K562 (cell line): ENCODE results near the gene SLAMF6. TPM values are rescaled to one million over a fixed set of nuclear protein-coding genes. Genes with fewer than 3 reads are reported as not detected.

ENCODE experiments used
- ATAC-seq: fragments of 200-7000 bp; cut with Tn5 transposase; 3 replicates; pipeline ENCODE4 v1.9.1; 2020; ENCODE audit warnings: moderate library complexity
- BruUV-seq: library from RNA; stranded (reverse); fragments of 400-500 nt; replicated peaks from 2 replicates; lab custom pipeline; 2021; lab: Mats Ljungman, UMichigan
- CTCF ChIA-PET: fragments of 300-600 bp; formaldehyde crosslinking; extraction: SDS; loops from one replicate; lab custom pipeline; 2021; ENCODE audit warnings: low intra/inter-chr PET ratio; lab: Yijun Ruan, JAX
- POLR2A ChIA-PET: fragments of 300-600, 350-650 bp; sonication (Branson Sonifier 250); formaldehyde crosslinking; extraction: SDS; loops from one replicate; lab custom pipeline; 2021; ENCODE audit warnings: antibody characterized with exemption, inconsistent platforms; lab: Yijun Ruan, JAX
- DNase-seq, 4 experiments: peaks; one replicate each; pipeline versions ENCODE4 v3.0.0 to v3.0.0-alpha.2; 2011 to 2018; ENCODE audit warnings: low spot score in 3 of 4, mixed read lengths in 3 of 4; ENCODE audit errors: extremely low read depth in 1 of 4
- FAIRE-seq: peaks from 2 replicates; lab custom pipeline; 2011; peaks lifted over from hg19 to GRCh38; lab: Jason Lieb, UNC
- H2AFZ ChIP-seq: 2 replicates; pipeline ENCODE4 v1.6.0; 2011; ENCODE audit warnings: low read depth, low read length, control low read depth, inconsistent platforms
- H3K27ac ChIP-seq: fragments of 200-600 bp; 3 replicates; pipeline ENCODE4 v1.8.0; 2011; ENCODE audit warnings: low read depth, mild to moderate bottlenecking, control low read depth, inconsistent platforms, low read length, moderate library complexity, mixed read lengths; ENCODE audit errors: extremely low read depth
- H3K27me3 ChIP-seq, 2 experiments: fragments of 300-600 bp in 1 of 2; 2 replicates in 1 of 2; 3 replicates in 1 of 2; pipeline versions ENCODE4 v1.6.0 to v1.8.0; 2011; ENCODE audit warnings: inconsistent platforms in 2 of 2, low read length in 2 of 2, mild to moderate bottlenecking in 1 of 2, mixed read lengths in 1 of 2, moderate library complexity in 1 of 2; ENCODE audit not compliant: control insufficient read depth in 2 of 2, insufficient read depth in 2 of 2
- H3K36me3 ChIP-seq: fragments of 300-600 bp; 3 replicates; pipeline ENCODE4 v1.8.0; 2011; ENCODE audit warnings: mild to moderate bottlenecking, low read length, inconsistent platforms; ENCODE audit not compliant: control insufficient read depth, insufficient read depth
- H3K4me1 ChIP-seq, 2 experiments: fragments of 200-600 bp in 1 of 2; replicated peaks in 1 of 2; 2 replicates in 1 of 2; 3 replicates in 1 of 2; pipeline versions ENCODE4 v1.5.1 to v1.8.0; 2011; ENCODE audit warnings: inconsistent platforms in 2 of 2, low read length in 2 of 2, mild to moderate bottlenecking in 1 of 2, mixed read lengths in 1 of 2, moderate library complexity in 1 of 2; ENCODE audit not compliant: control insufficient read depth in 2 of 2, insufficient read depth in 2 of 2
- H3K4me2 ChIP-seq: 2 replicates; pipeline ENCODE4 v1.6.1; 2011; ENCODE audit warnings: low read length, control low read depth, inconsistent platforms, mixed read lengths; ENCODE audit not compliant: insufficient read depth
- H3K4me3 ChIP-seq: fragments of 200-600 bp; sonication (generic), shearing (Covaris generic); 2 replicates; pipeline ENCODE4 v1.5.1; 2016; ENCODE audit warnings: control low read depth, inconsistent platforms
- H3K79me2 ChIP-seq: fragments of 200-600 bp; 3 replicates; pipeline ENCODE4 v1.8.0; 2011; ENCODE audit warnings: low read length, inconsistent platforms; ENCODE audit not compliant: control insufficient read depth, insufficient read depth
- H3K9ac ChIP-seq, 2 experiments: 2 replicates each; pipeline versions ENCODE4 v1.6.0 to v1.6.1; 2011; ENCODE audit warnings: low read depth in 2 of 2, low read length in 2 of 2, control low read depth in 1 of 2, inconsistent platforms in 1 of 2, mild to moderate bottlenecking in 1 of 2, mixed read lengths in 1 of 2; ENCODE audit not compliant: insufficient read depth in 1 of 2
- H3K9me1 ChIP-seq: one replicate; pipeline ENCODE4 v1.6.0; 2011; ENCODE audit warnings: inconsistent platforms, mild to moderate bottlenecking, low read length, moderate library complexity; ENCODE audit not compliant: control insufficient read depth, insufficient read depth
- H3K9me3 ChIP-seq: replicated peaks from 2 replicates; pipeline ENCODE4 v1.5.1; 2011; ENCODE audit warnings: low read depth, low read length, inconsistent platforms; ENCODE audit not compliant: control insufficient read depth, insufficient read depth
- H4K20me1 ChIP-seq: replicated peaks from 2 replicates; pipeline ENCODE4 v1.6.1; 2011; ENCODE audit warnings: low read length, inconsistent platforms, mixed read lengths; ENCODE audit not compliant: control insufficient read depth, insufficient read depth
- ESRRA ChIP-seq: fragments of 450-650 bp; IDR thresholded peaks from 2 replicates; pipeline ENCODE4 v1.6.1; 2014; ENCODE audit warnings: low read depth, mild to moderate bottlenecking, moderate library complexity, borderline replicate concordance
- FOXK1 ChIP-seq: sonication (generic); formaldehyde crosslinking; IDR thresholded peaks from 2 replicates; pipeline ENCODE4 v1.8.0; 2022; ENCODE audit warnings: missing genetic modification reagents, mild to moderate bottlenecking, borderline replicate concordance
- RBM15 ChIP-seq: fragments of 200-400 bp; formaldehyde crosslinking; IDR thresholded peaks from 2 replicates; pipeline ENCODE4 v1.6.1; 2018; ENCODE audit warnings: mild to moderate bottlenecking, low read length, moderate library complexity; ENCODE audit not compliant: insufficient read depth
- RNF2 ChIP-seq: sonication (generic); IDR thresholded peaks from 2 replicates; pipeline ENCODE4 v1.6.1; 2016
- TCF7 ChIP-seq: sonication (generic); IDR thresholded peaks from 2 replicates; pipeline ENCODE4 v1.6.1; 2016; ENCODE audit warnings: antibody characterized with exemption, borderline replicate concordance
- WGBS: fragments of 100-300 bp; shearing (Covaris generic); methylation state at CpG from one replicate; pipeline ENCODE4 v1.1.6; 2016; ENCODE audit warnings: low coverage, mixed read lengths; ENCODE audit not compliant: insufficient coverage; ENCODE audit errors: missing lambda C conversion rate; 5-methylcytosine and 5-hydroxymethylcytosine counted together
- in situ Hi-C: fragments of 300-500 bp; cut with MboI; formaldehyde crosslinking; loops from 4 replicates; pipeline ENCODE4 v1.15.0; 2018; ENCODE audit warnings: inconsistent platforms, mixed read lengths
- intact Hi-C: fragments of 100-400 bp; cut with micrococcal nuclease; formaldehyde crosslinking; loops from 2 replicates; pipeline ENCODE4 v1.14.2; 2022
- polyA plus RNA-seq, 8 experiments: library from polyadenylated mRNA; depleted of rRNA in 4 of 8; stranded (reverse) in 5 of 8; unstranded in 3 of 8; fragments of >200 nt; fragmentation: Nextera tagmentation in 2 of 8; fragmentation: Illumina TruSeq in 1 of 8; extraction: Ambion mirVana in 2 of 8; extraction: Trizol in 1 of 8; gene quantifications; 2 replicates each; pipeline versions ENCODE4 v1.2.1 to v1.2.3, GENCODE V29; 2011 to 2014; ENCODE audit warnings: inconsistent platforms in 1 of 8, missing spikeins in 1 of 8
- total RNA-seq, 7 experiments: library from RNA; depleted of rRNA in 6 of 7; stranded (reverse); fragments of >200 nt in 6 of 7; fragmentation: Illumina TruSeq in 2 of 7; extraction: Trizol in 2 of 7; gene quantifications; 2 replicates each; pipeline versions ENCODE4 v1.2.1 to v1.2.3, GENCODE V29; 2011 to 2021; ENCODE audit warnings: low replicate concordance in 1 of 7
- TF ChIP-seq, protein P1 (sequence below): fragments of 250-450 bp; sonication (Bioruptor Pico); IDR thresholded peaks from 2 replicates; pipeline ENCODE4 v1.5.0; 2022; ENCODE audit warnings: mild to moderate bottlenecking
- TF ChIP-seq, protein P2 (sequence below): IDR thresholded peaks from 2 replicates; pipeline ENCODE4 v1.6.1; 2012; ENCODE audit warnings: low read depth, low read length, improper control_type of control experiment, borderline replicate concordance
- TF ChIP-seq, protein P3 (sequence below): fragments of 450-650 bp; IDR thresholded peaks from 2 replicates; pipeline ENCODE4 v1.6.1; 2017; ENCODE audit warnings: mild to moderate bottlenecking, moderate library complexity
- TF ChIP-seq, protein P4 (sequence below), 2 experiments: fragments of 150-350 bp in 1 of 2; IDR thresholded peaks; 2 replicates each; pipeline ENCODE4 v1.6.1; 2012 to 2016; ENCODE audit warnings: low read depth in 2 of 2, low read length in 2 of 2, mild to moderate bottlenecking in 1 of 2, moderate library complexity in 1 of 2
- TF ChIP-seq, protein P5 (sequence below): fragments of 250-450 bp; sonication (Bioruptor Pico); IDR thresholded peaks from 2 replicates; pipeline ENCODE4 v1.4.0; 2020; ENCODE audit warnings: mild to moderate bottlenecking, moderate library complexity, borderline replicate concordance

The SLAMF6 gene
- total and polyA plus RNA-seq, 9 of the 15 experiments (the other 6 are each of a cell fraction or from before 2014, with no cell fraction given): 0.56 to 4.8 (median 1.1) TPM

DNA sequence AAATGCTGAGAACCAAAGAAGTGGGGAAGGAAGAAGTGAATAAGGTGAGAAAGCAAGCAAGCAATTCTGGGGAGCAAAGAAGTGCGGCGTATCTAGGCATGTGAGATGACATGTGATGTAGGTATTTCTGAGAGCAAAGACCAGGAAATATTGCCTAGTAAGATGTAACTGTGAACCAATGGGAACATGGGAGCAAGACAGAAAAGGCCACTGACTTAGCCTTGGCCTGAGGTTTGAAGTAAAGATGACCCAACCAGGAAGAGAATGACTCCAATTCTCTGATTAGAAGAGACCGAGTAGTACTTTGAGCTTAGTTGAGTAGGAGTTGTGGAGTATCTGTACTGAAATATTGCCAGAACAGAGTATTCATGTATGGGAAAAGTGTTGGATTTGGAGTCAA lies 31.1 kb downstream of the SLAMF6 start:
- WGBS: 71% methylated on average over 3 of the region's 3 CpGs
- ChIA-PET CTCF (interaction anchor here (0.6 kb wide), 1 partner anchor 1563 kb away, joined by 3 read pairs; no protein-coding TSS in a partner anchor), POLR2A (interaction anchor here (0.9 kb wide), 1 partner anchor 9 kb away, joined by 3 read pairs; no protein-coding TSS in a partner anchor)
- peaks cover 4% of the 10 kb centered on the region; the same call in 1 of the 2 replicates for H3K9me3 ChIP-seq
- H3K27ac ChIP-seq: no peak overlapping the region
- no peak for DNase-seq
- H3K79me2 ChIP-seq: no peaks in the 10 kb centered on the region
- H3K4me1 ChIP-seq: 0 out of 5 replicates have a peak, but pooled peaks cover 0 to 4% of the 10 kb centered on the region in 2 experiments
- FAIRE-seq: no peak
- no peak overlapping the region for H3K4me3 ChIP-seq
- no peaks in the 10 kb centered on the region for H3K9me1 ChIP-seq
- no peaks in the 10 kb centered on the region for H3K36me3 ChIP-seq
- no TSS peak for BruUV-seq
- no peak overlapping the region for H2AFZ ChIP-seq
- H4K20me1 ChIP-seq: no peaks in the 10 kb centered on the region
- intact Hi-C loops (no loop called here), in situ Hi-C loops (no loop called here)
- no peak for ATAC-seq
- no peaks in the 10 kb centered on the region for H3K27me3 ChIP-seq
- H3K9ac ChIP-seq: no peak overlapping the region
- no peak overlapping the region for H3K4me2 ChIP-seq
- TF ChIP-seq RBM15: no peak
- no peak for TF ChIP-seq TCF7
- TF ChIP-seq RNF2: no peak
- TF ChIP-seq, protein P1, sequence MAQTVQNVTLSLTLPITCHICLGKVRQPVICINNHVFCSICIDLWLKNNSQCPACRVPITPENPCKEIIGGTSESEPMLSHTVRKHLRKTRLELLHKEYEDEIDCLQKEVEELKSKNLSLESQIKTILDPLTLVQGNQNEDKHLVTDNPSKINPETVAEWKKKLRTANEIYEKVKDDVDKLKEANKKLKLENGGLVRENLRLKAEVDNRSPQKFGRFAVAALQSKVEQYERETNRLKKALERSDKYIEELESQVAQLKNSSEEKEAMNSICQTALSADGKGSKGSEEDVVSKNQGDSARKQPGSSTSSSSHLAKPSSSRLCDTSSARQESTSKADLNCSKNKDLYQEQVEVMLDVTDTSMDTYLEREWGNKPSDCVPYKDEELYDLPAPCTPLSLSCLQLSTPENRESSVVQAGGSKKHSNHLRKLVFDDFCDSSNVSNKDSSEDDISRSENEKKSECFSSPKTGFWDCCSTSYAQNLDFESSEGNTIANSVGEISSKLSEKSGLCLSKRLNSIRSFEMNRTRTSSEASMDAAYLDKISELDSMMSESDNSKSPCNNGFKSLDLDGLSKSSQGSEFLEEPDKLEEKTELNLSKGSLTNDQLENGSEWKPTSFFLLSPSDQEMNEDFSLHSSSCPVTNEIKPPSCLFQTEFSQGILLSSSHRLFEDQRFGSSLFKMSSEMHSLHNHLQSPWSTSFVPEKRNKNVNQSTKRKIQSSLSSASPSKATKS (CRISPR knock-in tag): no peak
- no peak for TF ChIP-seq ESRRA
- TF ChIP-seq, protein P2, sequence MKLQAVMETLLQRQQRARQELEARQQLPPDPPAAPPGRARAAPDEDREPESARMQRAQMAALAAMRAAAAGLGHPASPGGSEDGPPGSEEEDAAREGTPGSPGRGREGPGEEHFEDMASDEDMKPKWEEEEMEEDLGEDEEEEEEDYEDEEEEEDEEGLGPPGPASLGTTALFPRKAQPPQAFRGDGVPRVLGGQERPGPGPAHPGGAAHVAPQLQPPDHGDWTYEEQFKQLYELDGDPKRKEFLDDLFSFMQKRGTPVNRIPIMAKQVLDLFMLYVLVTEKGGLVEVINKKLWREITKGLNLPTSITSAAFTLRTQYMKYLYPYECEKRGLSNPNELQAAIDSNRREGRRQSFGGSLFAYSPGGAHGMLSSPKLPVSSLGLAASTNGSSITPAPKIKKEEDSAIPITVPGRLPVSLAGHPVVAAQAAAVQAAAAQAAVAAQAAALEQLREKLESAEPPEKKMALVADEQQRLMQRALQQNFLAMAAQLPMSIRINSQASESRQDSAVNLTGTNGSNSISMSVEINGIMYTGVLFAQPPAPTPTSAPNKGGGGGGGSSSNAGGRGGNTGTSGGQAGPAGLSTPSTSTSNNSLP: no peak
- TF ChIP-seq, protein P3, sequence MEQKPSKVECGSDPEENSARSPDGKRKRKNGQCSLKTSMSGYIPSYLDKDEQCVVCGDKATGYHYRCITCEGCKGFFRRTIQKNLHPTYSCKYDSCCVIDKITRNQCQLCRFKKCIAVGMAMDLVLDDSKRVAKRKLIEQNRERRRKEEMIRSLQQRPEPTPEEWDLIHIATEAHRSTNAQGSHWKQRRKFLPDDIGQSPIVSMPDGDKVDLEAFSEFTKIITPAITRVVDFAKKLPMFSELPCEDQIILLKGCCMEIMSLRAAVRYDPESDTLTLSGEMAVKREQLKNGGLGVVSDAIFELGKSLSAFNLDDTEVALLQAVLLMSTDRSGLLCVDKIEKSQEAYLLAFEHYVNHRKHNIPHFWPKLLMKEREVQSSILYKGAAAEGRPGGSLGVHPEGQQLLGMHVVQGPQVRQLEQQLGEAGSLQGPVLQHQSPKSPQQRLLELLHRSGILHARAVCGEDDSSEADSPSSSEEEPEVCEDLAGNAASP: no peak
- TF ChIP-seq, protein P4, sequence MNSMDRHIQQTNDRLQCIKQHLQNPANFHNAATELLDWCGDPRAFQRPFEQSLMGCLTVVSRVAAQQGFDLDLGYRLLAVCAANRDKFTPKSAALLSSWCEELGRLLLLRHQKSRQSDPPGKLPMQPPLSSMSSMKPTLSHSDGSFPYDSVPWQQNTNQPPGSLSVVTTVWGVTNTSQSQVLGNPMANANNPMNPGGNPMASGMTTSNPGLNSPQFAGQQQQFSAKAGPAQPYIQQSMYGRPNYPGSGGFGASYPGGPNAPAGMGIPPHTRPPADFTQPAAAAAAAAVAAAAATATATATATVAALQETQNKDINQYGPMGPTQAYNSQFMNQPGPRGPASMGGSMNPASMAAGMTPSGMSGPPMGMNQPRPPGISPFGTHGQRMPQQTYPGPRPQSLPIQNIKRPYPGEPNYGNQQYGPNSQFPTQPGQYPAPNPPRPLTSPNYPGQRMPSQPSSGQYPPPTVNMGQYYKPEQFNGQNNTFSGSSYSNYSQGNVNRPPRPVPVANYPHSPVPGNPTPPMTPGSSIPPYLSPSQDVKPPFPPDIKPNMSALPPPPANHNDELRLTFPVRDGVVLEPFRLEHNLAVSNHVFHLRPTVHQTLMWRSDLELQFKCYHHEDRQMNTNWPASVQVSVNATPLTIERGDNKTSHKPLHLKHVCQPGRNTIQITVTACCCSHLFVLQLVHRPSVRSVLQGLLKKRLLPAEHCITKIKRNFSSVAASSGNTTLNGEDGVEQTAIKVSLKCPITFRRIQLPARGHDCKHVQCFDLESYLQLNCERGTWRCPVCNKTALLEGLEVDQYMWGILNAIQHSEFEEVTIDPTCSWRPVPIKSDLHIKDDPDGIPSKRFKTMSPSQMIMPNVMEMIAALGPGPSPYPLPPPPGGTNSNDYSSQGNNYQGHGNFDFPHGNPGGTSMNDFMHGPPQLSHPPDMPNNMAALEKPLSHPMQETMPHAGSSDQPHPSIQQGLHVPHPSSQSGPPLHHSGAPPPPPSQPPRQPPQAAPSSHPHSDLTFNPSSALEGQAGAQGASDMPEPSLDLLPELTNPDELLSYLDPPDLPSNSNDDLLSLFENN (IDR thresholded peaks at IDR 0.05; ENCODE audit: low read depth in 2 of 2, low read length in 2 of 2): no peak
- TF ChIP-seq, protein P5, sequence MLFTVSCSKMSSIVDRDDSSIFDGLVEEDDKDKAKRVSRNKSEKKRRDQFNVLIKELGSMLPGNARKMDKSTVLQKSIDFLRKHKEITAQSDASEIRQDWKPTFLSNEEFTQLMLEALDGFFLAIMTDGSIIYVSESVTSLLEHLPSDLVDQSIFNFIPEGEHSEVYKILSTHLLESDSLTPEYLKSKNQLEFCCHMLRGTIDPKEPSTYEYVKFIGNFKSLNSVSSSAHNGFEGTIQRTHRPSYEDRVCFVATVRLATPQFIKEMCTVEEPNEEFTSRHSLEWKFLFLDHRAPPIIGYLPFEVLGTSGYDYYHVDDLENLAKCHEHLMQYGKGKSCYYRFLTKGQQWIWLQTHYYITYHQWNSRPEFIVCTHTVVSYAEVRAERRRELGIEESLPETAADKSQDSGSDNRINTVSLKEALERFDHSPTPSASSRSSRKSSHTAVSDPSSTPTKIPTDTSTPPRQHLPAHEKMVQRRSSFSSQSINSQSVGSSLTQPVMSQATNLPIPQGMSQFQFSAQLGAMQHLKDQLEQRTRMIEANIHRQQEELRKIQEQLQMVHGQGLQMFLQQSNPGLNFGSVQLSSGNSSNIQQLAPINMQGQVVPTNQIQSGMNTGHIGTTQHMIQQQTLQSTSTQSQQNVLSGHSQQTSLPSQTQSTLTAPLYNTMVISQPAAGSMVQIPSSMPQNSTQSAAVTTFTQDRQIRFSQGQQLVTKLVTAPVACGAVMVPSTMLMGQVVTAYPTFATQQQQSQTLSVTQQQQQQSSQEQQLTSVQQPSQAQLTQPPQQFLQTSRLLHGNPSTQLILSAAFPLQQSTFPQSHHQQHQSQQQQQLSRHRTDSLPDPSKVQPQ (CRISPR knock-in tag): no peak
- TF ChIP-seq FOXK1 (CRISPR knock-in tag): no peak
